Erythroblast (primary cell): ENCODE data around the gene PPIAL4G.

Experiments
- GATA1 ChIP-seq: IDR thresholded peaks from 2 replicates; pipeline ENCODE4 v1.6.1; 2011; ENCODE audit warnings: low read depth, mild to moderate bottlenecking, control low read depth, low read length, moderate library complexity
- POLR2A ChIP-seq: IDR thresholded peaks from 2 replicates; pipeline ENCODE4 v1.6.1; 2011; ENCODE audit warnings: mild to moderate bottlenecking, low read length

GRCh38 chr1:148435406-148435805 lies 47.7 kb downstream of the PPIAL4G start:
- TF ChIP-seq POLR2A, result no peak
- TF ChIP-seq GATA1, result no peak
